ENCODE data around the gene KRTAP5-6.

The KRTAP5-6 gene

DNA sequence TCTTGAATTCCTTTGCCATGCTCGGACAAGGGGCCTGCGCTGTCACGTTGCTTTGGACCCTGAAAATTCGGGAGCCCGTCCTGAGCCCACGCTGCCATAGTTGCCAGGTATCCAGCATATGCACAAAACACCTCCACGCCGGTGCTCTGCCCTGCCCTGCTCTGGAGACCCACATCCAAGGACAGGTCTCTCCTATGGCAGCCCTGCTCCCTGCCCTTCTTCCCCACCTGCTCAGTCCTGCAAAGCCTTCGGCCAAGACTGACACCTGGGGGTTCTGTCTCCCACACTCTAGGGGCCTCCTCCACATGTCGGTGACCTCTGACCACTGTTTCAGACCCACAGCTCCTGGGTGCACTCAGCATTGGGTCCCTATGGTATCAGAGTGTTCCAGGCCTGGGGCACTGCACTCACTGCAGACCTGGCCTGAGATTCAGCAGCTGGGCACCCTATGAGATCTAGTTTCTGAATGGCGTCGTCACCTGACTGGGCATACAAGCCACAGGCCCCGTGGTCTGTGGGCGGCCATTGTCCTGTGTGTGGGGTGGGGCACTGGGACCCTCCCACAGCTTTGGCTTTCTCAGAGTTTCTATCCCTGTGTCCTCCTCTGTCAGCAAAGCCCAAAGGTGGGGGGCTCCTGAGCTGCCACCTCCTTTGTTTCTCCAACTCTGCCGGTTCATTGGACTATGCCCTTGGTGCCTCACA is 2.0 kb upstream of the KRTAP5-6 start:
- no peak overlapping the region for H3K4me3 ChIP-seq (ENCODE audit: control insufficient read depth, low read depth, low read length)
- no peak for DNase-seq (ENCODE audit: low read depth)
- TF ChIP-seq, protein P1, sequence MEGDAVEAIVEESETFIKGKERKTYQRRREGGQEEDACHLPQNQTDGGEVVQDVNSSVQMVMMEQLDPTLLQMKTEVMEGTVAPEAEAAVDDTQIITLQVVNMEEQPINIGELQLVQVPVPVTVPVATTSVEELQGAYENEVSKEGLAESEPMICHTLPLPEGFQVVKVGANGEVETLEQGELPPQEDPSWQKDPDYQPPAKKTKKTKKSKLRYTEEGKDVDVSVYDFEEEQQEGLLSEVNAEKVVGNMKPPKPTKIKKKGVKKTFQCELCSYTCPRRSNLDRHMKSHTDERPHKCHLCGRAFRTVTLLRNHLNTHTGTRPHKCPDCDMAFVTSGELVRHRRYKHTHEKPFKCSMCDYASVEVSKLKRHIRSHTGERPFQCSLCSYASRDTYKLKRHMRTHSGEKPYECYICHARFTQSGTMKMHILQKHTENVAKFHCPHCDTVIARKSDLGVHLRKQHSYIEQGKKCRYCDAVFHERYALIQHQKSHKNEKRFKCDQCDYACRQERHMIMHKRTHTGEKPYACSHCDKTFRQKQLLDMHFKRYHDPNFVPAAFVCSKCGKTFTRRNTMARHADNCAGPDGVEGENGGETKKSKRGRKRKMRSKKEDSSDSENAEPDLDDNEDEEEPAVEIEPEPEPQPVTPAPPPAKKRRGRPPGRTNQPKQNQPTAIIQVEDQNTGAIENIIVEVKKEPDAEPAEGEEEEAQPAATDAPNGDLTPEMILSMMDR (conservative IDR thresholded peaks at IDR 0.05; ENCODE audit: control insufficient read depth, insufficient read depth, low read depth, low read length): no peak

GRCh38 chr11:1695548-1696108 is 1.4 kb upstream of the KRTAP5-6 start:
- TF ChIP-seq, protein P1 (conservative IDR thresholded peaks at IDR 0.05; ENCODE audit: control insufficient read depth, insufficient read depth, low read depth, low read length): no peak
- DNase-seq (ENCODE audit: low read depth): no peak
- H3K4me3 ChIP-seq (ENCODE audit: control insufficient read depth, low read depth, low read length): no peak overlapping the region

- DNase-seq (ENCODE audit: low read depth): no peak
- TF ChIP-seq, protein P1 (conservative IDR thresholded peaks at IDR 0.05; ENCODE audit: control insufficient read depth, insufficient read depth, low read depth, low read length): no peak
- H3K4me3 ChIP-seq (ENCODE audit: control insufficient read depth, low read depth, low read length): no peak overlapping the region
Observed at GRCh38 chr11:1699771-1700170, 2.8 kb downstream of the KRTAP5-6 start.

GRCh38 chr11:1701091-1701807 is 4.3 kb downstream of the KRTAP5-6 start:
- TF ChIP-seq, protein P1 (conservative IDR thresholded peaks at IDR 0.05; ENCODE audit: control insufficient read depth, insufficient read depth, low read depth, low read length): no peak
- no peak overlapping the region for H3K4me3 ChIP-seq (ENCODE audit: control insufficient read depth, low read depth, low read length)

DNA sequence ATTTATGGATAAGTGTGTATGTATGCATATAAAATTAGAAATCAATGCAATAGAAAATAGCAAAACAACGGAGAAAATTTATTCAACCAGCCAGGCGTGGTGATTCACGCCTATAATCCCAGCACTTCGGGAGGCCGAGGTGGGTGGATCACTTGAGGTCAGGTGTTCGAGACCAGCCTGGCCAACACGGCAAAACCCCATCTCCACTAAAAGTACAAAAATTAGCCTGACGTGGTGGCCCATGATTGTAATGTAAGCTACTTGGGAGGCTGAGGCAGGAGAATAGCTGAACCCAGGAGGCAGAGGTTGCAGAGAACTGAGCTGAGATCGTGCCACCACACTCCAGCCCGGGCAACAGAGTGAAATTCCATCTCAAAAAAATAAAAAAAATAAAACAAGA is 5.5 kb downstream of the KRTAP5-6 start:
- TF ChIP-seq, protein P1 (conservative IDR thresholded peaks at IDR 0.05; ENCODE audit: control insufficient read depth, insufficient read depth, low read depth, low read length): no peak
- no peak overlapping the region for H3K4me3 ChIP-seq (ENCODE audit: control insufficient read depth, low read depth, low read length)
- DNase-seq (ENCODE audit: low read depth): no peak

More at GRCh38 chr11:1701091-1701807, 4.3 kb downstream of the KRTAP5-6 start:
- no peak for DNase-seq (ENCODE audit: low read depth)

- no peak for DNase-seq (ENCODE audit: low read depth)
- no peak overlapping the region for H3K4me3 ChIP-seq (ENCODE audit: control insufficient read depth, low read depth, low read length)
- TF ChIP-seq, protein P1 (conservative IDR thresholded peaks at IDR 0.05; ENCODE audit: control insufficient read depth, insufficient read depth, low read depth, low read length): no peak
Observed at GRCh38 chr11:1703146-1703545, 6.2 kb downstream of the KRTAP5-6 start.
